HEK293 (cell line): ENCODE results near the gene DCUN1D4.

Experiments used
- CTCF ChIA-PET: fragments of 350-600 bp; formaldehyde crosslinking; extraction: SDS; loops from one replicate; lab custom pipeline; 2021; ENCODE audit warnings: antibody characterized with exemption; lab: Yijun Ruan, JAX
- POLR2A ChIA-PET: fragments of 300-600 bp; formaldehyde crosslinking; extraction: SDS; loops from one replicate; lab custom pipeline; 2020; ENCODE audit warnings: antibody characterized with exemption, inconsistent platforms; lab: Yijun Ruan, JAX
- H3K27ac ChIP-seq: fragments of 200-500 bp; sonication (Bioruptor generic); 2 replicates; pipeline ENCODE4 v1.5.1; 2014; ENCODE audit warnings: low read depth, low read length, control low read depth, inconsistent platforms; ENCODE audit errors: extremely low read depth
- H3K36me3 ChIP-seq, 2 experiments: fragments of 200-500 bp in 1 of 2; sonication (Bioruptor generic) in 1 of 2; 1 replicate in 1 of 2; 2 replicates in 1 of 2; pipeline ENCODE4 v1.5.1; 2014 to 2017; ENCODE audit warnings: inconsistent platforms in 2 of 2, low read length in 2 of 2; ENCODE audit not compliant: control insufficient read depth in 2 of 2, insufficient read depth in 1 of 2
- H3K4me1 ChIP-seq: fragments of 200-500 bp; sonication (Bioruptor generic); 2 replicates; pipeline ENCODE4 v1.5.1; 2014; ENCODE audit warnings: mild to moderate bottlenecking, low read length, inconsistent platforms; ENCODE audit not compliant: control insufficient read depth, insufficient read depth
- H3K4me3 ChIP-seq: 2 replicates; pipeline ENCODE4 v1.5.1; 2011; ENCODE audit warnings: low read depth, mild to moderate bottlenecking, control low read depth, low read length, moderate library complexity
- H3K9me3 ChIP-seq: fragments of 200-500 bp; sonication (Bioruptor generic); 2 replicates; pipeline ENCODE4 v1.5.1; 2014; ENCODE audit warnings: low read depth, low read length, inconsistent platforms; ENCODE audit not compliant: control insufficient read depth, insufficient read depth
- MZF1 ChIP-seq: fragments of 450-650 bp; formaldehyde crosslinking; IDR thresholded peaks from 2 replicates; pipeline ENCODE4 v1.5.1; 2017; ENCODE audit warnings: missing biosample characterization, missing genetic modification characterization, borderline replicate concordance
- TCF7L2 ChIP-seq: IDR thresholded peaks from 2 replicates; pipeline ENCODE4 v1.6.1; 2011; ENCODE audit warnings: low read depth, mild to moderate bottlenecking, inconsistent platforms, low read length, moderate library complexity, borderline replicate concordance
- ZFHX2 ChIP-seq: fragments of 450-650 bp; formaldehyde crosslinking; conservative IDR thresholded peaks from 2 replicates; pipeline ENCODE4 v1.5.1; 2016; ENCODE audit warnings: missing biosample characterization, missing genetic modification characterization
- ZNF112 ChIP-seq: fragments of 450-650 bp; formaldehyde crosslinking; IDR thresholded peaks from 2 replicates; pipeline ENCODE4 v1.5.0; 2017; ENCODE audit warnings: missing biosample characterization, missing genetic modification characterization
- ZNF121 ChIP-seq: fragments of 450-650 bp; formaldehyde crosslinking; IDR thresholded peaks from 2 replicates; pipeline ENCODE4 v1.5.1; 2016; ENCODE audit warnings: missing biosample characterization, missing genetic modification characterization
- ZNF157 ChIP-seq: fragments of 450-650 bp; formaldehyde crosslinking; IDR thresholded peaks from 2 replicates; pipeline ENCODE4 v1.5.1; 2016; ENCODE audit warnings: missing biosample characterization, missing genetic modification characterization
- ZNF19 ChIP-seq: fragments of 450-650 bp; formaldehyde crosslinking; IDR thresholded peaks from 2 replicates; pipeline ENCODE4; 2016; ENCODE audit warnings: missing biosample characterization, missing genetic modification characterization, low read depth
- ZNF221 ChIP-seq: fragments of 450-650 bp; formaldehyde crosslinking; IDR thresholded peaks from 2 replicates; pipeline ENCODE4 v1.5.1; 2017; ENCODE audit warnings: missing biosample characterization, missing genetic modification characterization, borderline replicate concordance
- ZNF37A ChIP-seq: fragments of 450-650 bp; IDR thresholded peaks from 2 replicates; pipeline ENCODE4 v1.5.1; 2018; ENCODE audit warnings: missing biosample characterization, missing genetic modification characterization
- ZNF510 ChIP-seq: fragments of 450-650 bp; formaldehyde crosslinking; IDR thresholded peaks from 2 replicates; pipeline ENCODE4 v1.5.1; 2018; ENCODE audit warnings: mild to moderate bottlenecking, missing genetic modification characterization, missing biosample characterization; ENCODE audit not compliant: insufficient replicate concordance
- ZNF585B ChIP-seq: fragments of 450-650 bp; formaldehyde crosslinking; IDR thresholded peaks from 2 replicates; pipeline ENCODE4 v1.5.1; 2016; ENCODE audit warnings: missing biosample characterization, missing genetic modification characterization
- ZNF610 ChIP-seq: fragments of 450-650 bp; formaldehyde crosslinking; IDR thresholded peaks from 2 replicates; pipeline ENCODE4 v1.5.1; 2016; ENCODE audit warnings: missing biosample characterization, missing genetic modification characterization, borderline replicate concordance
- ZNF76 ChIP-seq: fragments of 450-650 bp; formaldehyde crosslinking; IDR thresholded peaks from 2 replicates; pipeline ENCODE4; 2016; ENCODE audit warnings: low read depth, missing biosample characterization, missing genetic modification characterization, borderline replicate concordance
- ZNF785 ChIP-seq: fragments of 450-650 bp; formaldehyde crosslinking; IDR thresholded peaks from 2 replicates; pipeline ENCODE4 v1.5.1; 2016; ENCODE audit warnings: missing biosample characterization, missing genetic modification characterization
- ZNF792 ChIP-seq: fragments of 450-650 bp; formaldehyde crosslinking; IDR thresholded peaks from 2 replicates; pipeline ENCODE4 v1.5.1; 2016; ENCODE audit warnings: missing biosample characterization, missing genetic modification characterization
- ZNF843 ChIP-seq: fragments of 450-650 bp; formaldehyde crosslinking; IDR thresholded peaks from 2 replicates; pipeline ENCODE4 v1.5.1; 2016; ENCODE audit warnings: missing biosample characterization, missing genetic modification characterization
- TF ChIP-seq, protein P1 (sequence below): fragments of 450-650 bp; formaldehyde crosslinking; IDR thresholded peaks from 2 replicates; pipeline ENCODE4 v1.5.1; 2016; ENCODE audit warnings: missing biosample characterization, missing genetic modification characterization
- TF ChIP-seq, protein P2 (sequence below): fragments of 450-650 bp; formaldehyde crosslinking; IDR thresholded peaks from 2 replicates; pipeline ENCODE4 v1.5.1; 2016; ENCODE audit warnings: missing biosample characterization, missing genetic modification characterization
- TF ChIP-seq, protein P3 (sequence below): fragments of 450-650 bp; formaldehyde crosslinking; IDR thresholded peaks from 2 replicates; pipeline ENCODE4 v1.5.1; 2016; ENCODE audit warnings: missing biosample characterization, missing genetic modification characterization
- TF ChIP-seq, protein P4 (sequence below): fragments of 450-650 bp; formaldehyde crosslinking; IDR thresholded peaks from 2 replicates; pipeline ENCODE4 v1.5.1; 2016; ENCODE audit warnings: missing biosample characterization, missing genetic modification characterization
- TF ChIP-seq, protein P5 (sequence below): IDR thresholded peaks from 2 replicates; pipeline ENCODE4 v1.6.1; 2011; ENCODE audit warnings: mild to moderate bottlenecking, low read depth, low read length, borderline replicate concordance
- TF ChIP-seq, protein P6 (sequence below): fragments of 450-650 bp; formaldehyde crosslinking; IDR thresholded peaks from 2 replicates; pipeline ENCODE4 v1.5.1; 2016; ENCODE audit warnings: missing biosample characterization, missing genetic modification characterization

DCUN1D4 gene

DNA sequence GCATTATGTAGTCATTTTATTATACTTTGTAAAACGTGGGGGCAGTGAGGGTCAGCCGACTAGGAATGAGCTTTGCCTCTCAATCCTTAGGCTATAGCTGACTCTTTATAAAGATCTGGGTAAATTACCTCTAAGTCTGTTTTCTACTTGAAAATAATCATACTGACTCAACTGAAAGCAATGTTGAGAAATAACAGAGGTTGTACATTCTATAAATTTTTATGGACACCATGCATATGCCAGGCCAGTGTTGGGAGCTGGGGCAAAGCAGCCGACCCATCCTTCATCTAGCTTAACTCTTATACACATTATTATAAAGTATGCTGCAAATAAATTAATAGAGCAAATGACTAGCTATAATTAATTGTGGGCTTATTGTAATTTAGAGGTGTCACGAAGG is 2.2 kb upstream of the DCUN1D4 start (continued):
- TF ChIP-seq ZNF792 (tag by site-specific recombination) (no peak), ZNF37A (no peak), ZNF610 (tag by site-specific recombination) (no peak), ZNF157 (tag by site-specific recombination) (no peak)
- TF ChIP-seq, protein P1, sequence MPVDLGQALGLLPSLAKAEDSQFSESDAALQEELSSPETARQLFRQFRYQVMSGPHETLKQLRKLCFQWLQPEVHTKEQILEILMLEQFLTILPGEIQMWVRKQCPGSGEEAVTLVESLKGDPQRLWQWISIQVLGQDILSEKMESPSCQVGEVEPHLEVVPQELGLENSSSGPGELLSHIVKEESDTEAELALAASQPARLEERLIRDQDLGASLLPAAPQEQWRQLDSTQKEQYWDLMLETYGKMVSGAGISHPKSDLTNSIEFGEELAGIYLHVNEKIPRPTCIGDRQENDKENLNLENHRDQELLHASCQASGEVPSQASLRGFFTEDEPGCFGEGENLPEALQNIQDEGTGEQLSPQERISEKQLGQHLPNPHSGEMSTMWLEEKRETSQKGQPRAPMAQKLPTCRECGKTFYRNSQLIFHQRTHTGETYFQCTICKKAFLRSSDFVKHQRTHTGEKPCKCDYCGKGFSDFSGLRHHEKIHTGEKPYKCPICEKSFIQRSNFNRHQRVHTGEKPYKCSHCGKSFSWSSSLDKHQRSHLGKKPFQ (tag by site-specific recombination): no peak
- TF ChIP-seq, protein P2, sequence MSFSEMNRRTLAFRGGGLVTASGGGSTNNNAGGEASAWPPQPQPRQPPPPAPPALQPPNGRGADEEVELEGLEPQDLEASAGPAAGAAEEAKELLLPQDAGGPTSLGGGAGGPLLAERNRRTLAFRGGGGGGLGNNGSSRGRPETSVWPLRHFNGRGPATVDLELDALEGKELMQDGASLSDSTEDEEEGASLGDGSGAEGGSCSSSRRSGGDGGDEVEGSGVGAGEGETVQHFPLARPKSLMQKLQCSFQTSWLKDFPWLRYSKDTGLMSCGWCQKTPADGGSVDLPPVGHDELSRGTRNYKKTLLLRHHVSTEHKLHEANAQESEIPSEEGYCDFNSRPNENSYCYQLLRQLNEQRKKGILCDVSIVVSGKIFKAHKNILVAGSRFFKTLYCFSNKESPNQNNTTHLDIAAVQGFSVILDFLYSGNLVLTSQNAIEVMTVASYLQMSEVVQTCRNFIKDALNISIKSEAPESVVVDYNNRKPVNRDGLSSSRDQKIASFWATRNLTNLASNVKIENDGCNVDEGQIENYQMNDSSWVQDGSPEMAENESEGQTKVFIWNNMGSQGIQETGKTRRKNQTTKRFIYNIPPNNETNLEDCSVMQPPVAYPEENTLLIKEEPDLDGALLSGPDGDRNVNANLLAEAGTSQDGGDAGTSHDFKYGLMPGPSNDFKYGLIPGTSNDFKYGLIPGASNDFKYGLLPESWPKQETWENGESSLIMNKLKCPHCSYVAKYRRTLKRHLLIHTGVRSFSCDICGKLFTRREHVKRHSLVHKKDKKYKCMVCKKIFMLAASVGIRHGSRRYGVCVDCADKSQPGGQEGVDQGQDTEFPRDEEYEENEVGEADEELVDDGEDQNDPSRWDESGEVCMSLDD (tag by site-specific recombination): no peak

DNA sequence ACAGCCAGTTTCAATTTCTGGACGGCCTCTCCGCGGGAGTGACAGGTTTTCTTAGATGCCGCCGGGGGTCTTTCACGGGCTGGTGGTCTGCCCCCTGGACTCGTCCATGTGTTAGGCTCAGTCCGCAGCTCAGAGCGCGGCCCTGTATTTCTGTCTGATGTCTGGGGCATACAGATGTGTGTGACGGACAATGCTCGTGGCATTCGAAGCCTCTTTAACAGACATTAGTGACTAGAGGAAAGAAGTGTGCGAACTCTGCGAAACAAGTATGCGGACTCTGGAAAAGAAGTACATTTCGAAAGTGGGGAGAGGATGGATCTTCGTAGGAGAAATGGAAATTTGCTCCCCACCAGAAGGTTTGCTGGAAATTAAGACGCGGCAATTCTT is 793 bp upstream of the DCUN1D4 start:
- H3K4me3 ChIP-seq: peak overlapping the region; percentile 59
- H3K9me3 ChIP-seq: no peaks in the 10 kb centered on the region
- no peaks in the 10 kb centered on the region for H3K4me1 ChIP-seq
- TF ChIP-seq TCF7L2: no peak
- no peak for TF ChIP-seq ZNF112
- no peak for TF ChIP-seq ZNF121
- TF ChIP-seq ZNF510 (tag by site-specific recombination): no peak
- TF ChIP-seq ZNF76 (tag by site-specific recombination): no peak
- no peak for TF ChIP-seq ZFHX2 (tag by site-specific recombination)
- TF ChIP-seq ZNF785: no peak
- no peak for TF ChIP-seq ZNF843 (tag by site-specific recombination)
- no peak for TF ChIP-seq ZNF221 (tag by site-specific recombination)
- TF ChIP-seq MZF1 (tag by site-specific recombination): no peak
- TF ChIP-seq, protein P3, sequence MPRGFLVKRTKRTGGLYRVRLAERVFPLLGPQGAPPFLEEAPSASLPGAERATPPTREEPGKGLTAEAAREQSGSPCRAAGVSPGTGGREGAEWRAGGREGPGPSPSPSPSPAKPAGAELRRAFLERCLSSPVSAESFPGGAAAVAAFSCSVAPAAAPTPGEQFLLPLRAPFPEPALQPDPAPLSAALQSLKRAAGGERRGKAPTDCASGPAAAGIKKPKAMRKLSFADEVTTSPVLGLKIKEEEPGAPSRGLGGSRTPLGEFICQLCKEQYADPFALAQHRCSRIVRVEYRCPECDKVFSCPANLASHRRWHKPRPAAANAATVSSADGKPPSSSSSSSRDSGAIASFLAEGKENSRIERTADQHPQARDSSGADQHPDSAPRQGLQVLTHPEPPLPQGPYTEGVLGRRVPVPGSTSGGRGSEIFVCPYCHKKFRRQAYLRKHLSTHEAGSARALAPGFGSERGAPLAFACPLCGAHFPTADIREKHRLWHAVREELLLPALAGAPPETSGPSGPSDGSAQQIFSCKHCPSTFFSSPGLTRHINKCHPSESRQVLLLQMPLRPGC: no peak
- TF ChIP-seq, protein P4, sequence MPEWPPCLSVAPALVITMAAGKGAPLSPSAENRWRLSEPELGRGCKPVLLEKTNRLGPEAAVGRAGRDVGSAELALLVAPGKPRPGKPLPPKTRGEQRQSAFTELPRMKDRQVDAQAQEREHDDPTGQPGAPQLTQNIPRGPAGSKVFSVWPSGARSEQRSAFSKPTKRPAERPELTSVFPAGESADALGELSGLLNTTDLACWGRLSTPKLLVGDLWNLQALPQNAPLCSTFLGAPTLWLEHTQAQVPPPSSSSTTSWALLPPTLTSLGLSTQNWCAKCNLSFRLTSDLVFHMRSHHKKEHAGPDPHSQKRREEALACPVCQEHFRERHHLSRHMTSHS (tag by site-specific recombination): no peak
- TF ChIP-seq, protein P5, sequence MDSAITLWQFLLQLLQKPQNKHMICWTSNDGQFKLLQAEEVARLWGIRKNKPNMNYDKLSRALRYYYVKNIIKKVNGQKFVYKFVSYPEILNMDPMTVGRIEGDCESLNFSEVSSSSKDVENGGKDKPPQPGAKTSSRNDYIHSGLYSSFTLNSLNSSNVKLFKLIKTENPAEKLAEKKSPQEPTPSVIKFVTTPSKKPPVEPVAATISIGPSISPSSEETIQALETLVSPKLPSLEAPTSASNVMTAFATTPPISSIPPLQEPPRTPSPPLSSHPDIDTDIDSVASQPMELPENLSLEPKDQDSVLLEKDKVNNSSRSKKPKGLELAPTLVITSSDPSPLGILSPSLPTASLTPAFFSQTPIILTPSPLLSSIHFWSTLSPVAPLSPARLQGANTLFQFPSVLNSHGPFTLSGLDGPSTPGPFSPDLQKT: no peak
- no peak for TF ChIP-seq ZNF19 (tag by site-specific recombination)
- TF ChIP-seq ZNF585B (tag by site-specific recombination): no peak
- TF ChIP-seq, protein P6, sequence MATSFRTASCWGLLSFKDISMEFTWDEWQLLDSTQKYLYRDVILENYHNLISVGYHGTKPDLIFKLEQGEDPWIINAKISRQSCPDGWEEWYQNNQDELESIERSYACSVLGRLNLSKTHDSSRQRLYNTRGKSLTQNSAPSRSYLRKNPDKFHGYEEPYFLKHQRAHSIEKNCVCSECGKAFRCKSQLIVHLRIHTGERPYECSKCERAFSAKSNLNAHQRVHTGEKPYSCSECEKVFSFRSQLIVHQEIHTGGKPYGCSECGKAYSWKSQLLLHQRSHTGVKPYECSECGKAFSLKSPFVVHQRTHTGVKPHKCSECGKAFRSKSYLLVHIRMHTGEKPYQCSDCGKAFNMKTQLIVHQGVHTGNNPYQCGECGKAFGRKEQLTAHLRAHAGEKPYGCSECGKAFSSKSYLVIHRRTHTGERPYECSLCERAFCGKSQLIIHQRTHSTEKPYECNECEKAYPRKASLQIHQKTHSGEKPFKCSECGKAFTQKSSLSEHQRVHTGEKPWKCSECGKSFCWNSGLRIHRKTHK (tag by site-specific recombination): no peak
- H3K36me3 ChIP-seq: peaks cover 0 to 5% of the 10 kb centered on the region in 2 experiments; a peak in 1 of 3 replicates
- H3K27ac ChIP-seq: peak overlapping the region; percentile 48; the same call in 1 of the 2 replicates
- ChIA-PET POLR2A (interaction anchor here (0.9 to 1.2 kb wide), 4 partner anchors 20 to 871 kb away, joined by 3 to 6 read pairs (median 4); partner anchors contain the start of gene SGCB), CTCF (no interaction called here)
